HG03159 (cell line): ENCODE data around the gene NUP50.

Experiments used
- ATAC-seq: cut with Tn5 transposase; IDR thresholded peaks from one replicate; pipeline ENCODE4 v1.9.1; 2021; ENCODE audit warnings: mild to moderate bottlenecking, moderate library complexity; ENCODE audit not compliant: unreplicated experiment

NUP50 gene

DNA sequence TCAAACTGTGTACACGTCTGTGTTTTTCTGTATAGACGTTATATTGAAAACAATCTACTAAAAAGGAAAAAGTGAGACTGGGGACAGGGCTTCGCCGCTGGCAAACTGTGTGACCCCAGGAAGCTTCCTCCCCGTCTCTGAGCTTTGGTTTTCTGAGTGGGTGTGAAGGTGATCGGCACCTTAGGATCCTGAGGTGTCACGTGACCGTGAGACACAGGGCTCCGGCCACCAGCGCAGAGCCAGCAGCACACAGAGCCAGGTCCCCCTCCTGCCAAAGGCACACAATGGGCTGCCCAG, 44.9 kb downstream of the NUP50 start:
- ATAC-seq: no peak

DNA sequence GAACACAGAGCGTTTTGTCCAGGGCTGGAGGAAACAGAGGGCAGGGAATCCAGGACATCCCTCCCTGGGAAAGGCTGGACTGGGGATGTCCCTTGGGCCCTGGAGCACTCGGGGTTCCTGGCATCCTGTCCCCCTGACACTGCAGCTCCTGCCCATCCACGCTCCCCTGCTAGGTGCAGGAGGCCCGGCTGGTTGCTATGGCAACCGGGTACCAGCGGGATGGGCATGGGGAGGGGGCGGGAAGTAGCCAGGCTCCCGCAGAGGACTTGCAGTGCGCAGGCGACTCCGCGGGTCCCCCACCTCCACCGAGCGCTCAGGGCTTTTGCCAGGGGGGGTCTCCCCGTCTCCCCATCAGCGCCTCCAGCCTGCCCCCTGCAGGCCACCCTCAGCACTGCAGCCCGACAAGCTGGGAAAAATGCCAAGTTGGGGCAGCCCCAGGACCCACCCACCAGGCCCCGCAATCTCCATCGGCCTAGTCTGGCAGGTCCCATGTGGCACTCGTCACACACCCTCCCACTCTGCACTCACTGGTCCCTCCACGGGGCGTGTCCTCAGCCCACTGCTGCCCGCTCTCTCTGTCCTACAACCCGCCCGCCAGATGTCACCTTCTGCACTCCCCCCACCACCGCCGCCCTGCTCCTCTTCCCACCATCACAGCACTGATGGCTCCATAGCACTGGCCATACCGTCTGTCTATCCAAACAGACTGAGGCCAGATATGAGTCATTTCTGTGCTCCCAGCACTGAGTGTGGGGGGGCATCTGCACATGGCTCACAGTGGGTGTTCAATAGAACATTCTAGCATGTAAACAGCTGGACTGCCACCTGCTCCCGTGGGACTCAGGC, 45.5 kb downstream of the NUP50 start:
- no peak for ATAC-seq

DNA sequence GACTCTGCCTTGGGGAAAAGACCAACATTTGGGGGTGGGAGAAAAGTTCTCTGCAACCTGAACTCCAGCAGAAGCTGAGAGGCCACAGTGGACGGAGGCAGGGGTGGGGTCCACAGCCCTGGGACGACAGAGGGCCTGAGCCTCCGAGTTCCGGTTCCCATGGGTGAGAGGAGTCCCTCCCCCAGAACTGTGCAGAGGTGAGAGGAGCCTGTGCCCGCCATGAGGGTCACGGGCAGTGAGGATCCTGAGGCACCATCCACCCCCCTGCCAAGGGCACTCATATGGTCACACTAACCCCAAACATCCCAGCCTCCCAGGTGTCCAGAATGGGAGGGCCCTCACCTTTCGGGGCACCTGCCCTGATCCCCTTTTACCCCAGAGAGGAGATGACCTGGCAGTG, 46.4 kb downstream of the NUP50 start:
- no peak for ATAC-seq

DNA sequence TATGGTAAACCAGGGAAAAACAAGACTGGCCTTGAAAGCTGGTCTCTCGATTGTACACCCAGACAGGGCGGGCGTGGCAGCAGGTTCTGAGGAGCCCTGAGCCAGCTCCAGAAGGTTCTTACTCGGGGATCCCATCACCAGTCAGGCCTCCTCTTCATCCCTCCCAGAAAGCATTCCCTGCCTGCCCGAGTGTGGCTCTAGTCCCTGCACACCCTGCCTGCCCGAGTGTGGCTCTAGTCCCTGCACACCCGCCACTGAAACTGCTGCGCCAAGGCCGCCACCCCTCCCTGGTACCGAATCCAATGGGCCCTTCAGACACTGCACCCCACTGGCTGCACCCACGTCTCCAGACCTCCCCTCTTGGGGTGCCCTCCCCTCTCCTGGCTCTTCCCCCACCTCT, 46.9 kb downstream of the NUP50 start:
- no peak for ATAC-seq

DNA sequence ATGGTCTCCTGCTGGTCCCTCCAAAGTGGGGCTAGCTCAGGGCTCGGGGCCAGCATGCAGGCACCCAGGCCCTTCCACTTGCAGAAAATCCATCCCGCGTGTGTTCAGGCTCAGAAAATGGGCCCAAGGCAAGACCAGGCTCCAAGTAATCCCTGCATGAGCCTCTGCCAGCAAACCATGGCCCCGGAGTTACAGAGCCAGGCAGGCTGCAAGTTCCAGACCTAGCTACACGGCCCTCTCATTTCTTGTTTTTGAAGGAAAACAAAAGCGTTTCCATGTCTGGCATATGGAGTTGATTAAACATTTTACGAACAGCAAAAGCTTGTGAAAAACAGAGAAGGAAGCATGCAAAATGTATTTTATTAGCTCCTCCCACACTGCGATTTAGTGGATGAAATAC, 47.3 kb downstream of the NUP50 start:
- ATAC-seq: no peak

DNA sequence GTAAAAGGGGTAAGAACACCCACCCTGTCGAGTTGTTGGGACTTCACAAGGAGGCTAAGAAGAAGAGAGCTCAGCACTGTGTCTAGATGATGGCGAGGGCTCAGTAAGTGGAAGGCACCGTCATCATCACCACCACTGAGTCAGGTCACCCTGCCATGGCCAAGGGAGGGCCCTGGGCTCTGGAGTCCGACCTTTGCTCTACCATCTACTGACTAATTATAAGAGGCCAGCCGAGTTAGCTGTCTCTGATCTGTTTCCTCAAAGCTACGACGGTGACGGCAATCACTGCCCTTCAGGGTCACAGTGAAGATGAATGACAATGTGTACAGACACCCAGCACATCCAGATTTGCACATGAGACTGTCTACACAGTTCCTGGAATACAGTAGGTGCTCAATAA, 47.7 kb downstream of the NUP50 start:
- ATAC-seq: no peak

DNA sequence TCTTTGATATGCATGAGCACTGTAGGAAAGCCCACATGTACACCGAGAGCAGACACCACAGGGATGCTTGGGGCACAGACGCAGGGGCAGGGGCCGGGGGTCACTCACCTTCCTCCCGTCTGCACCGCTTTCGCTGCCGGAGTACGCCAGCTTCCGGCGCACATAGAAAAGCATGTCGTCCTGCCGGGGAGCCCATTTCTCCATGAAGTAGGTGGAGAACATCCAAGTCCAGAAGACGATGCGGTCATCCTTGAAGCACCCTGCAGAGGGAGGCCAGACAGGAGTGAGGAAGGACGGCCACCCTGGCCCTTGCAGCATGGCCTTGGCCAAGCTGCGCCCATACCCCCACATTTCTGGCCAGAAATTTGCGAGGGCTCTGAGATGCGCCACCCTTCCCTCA, 48.1 kb downstream of the NUP50 start:
- ATAC-seq: no peak

DNA sequence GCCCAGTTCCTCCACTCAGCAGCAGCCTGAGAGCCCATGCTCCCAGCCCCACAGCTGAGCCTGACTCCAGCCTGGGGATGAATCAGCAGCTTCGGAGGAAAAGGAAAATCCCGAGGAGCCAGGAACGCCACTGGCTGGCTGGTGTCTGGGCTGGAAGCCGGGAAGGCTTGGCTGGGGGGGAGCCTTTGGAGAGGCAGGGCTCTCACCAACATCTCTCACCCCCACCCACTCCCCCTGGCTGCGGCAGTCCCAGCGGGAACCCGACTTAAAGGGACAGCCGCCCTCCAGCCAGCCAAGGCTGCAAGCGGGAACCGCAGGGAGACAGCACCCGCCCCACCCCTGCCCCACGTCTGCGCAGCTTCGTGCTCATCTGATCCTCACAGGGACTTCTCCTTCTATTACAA, 48.6 kb downstream of the NUP50 start:
- no peak for ATAC-seq

DNA sequence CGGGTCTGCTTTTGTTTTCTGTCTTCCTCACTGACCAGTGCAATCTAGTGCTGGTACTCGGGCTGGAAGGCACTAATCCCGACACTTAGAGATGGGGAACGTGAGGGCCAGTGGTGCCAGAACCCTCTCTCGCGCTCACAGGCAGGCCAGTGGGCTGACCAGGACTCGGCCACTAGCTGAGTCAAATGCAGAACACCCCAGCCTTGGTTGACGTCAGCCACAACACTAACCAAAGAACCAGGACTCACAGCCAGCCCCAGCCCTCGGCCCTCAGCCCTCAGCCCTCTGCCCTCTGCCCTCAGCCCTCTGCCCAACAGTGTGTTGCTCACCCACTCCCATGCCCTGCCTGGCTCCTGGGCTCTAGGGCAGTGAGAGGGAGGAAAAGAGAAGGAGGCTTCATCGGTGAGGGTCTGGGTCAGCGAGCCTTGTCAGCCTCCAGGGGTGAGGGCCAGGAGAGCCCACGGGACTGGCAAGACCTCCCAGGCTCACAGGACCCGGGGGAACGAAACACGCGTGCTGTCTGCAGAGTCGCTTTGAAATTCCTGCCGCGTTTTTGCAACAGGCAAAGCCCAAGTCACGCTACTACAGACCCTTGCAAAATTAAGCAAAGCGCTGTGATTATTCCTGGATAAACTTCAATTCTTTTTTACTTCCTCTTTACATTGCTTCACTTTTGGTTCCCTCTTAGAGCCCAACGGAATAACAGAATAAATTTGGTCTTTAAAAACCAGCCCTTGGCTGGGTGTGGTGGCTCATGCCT, 49.4 kb downstream of the NUP50 start:
- no peak for ATAC-seq

DNA sequence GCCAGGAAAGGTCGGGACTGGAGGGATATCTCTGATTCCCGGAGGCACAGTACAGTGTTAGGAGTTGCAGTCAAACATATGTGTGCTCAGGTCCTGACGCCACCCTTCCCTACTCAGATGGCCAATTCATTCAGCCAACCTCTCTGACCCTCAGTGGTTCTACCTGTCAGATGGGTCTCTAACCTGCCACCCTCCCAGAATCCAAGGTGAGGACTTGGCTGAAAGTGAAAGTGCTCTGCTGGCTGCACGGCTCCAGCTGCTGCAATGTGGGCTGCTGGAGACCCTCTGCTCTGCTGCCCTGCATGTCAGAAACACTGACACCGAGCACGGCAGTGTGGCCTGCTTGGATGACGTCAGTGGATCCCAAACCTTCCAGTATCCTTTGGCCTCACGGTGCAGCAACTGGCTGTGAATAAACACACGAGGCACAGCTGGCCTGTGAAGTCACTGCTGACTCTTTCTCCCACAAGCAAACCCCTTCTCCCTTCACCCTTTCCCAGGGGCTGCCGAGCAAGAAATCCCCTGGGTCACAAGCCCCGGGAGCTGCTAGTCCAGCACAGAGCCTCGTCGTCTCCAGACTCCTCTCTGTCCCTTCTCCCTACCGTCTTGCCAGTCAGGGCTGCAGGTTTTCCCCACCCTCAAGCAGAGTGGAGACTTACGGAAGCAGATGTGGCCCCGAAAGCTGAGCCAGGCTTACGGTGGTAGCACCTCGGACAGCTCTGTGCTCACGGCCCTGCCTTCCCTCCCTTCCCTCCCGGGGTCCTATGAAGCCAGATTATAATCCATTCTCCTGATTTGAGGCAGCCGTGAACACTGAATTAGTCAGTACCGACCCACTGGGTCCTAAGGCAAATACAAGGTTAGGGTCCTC, 52.6 kb downstream of the NUP50 start:
- no peak for ATAC-seq

DNA sequence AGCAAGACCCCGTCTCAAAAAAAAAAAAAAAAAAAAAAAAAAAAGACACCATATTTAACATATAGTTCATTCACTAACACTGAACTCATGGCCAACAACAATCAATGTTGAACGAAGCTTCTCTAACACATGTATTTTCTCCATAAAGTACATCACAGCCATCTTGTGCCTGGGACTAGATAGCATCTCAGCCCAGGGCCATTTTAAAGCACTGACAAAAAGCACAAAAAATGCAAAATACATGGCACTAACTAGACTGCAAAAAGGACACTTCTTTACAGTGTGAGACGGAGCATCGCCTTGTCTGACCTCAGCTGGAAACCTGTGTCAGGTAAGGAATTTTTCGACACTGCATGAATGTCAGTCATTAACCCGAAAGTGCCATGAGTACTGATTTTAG, 53.6 kb downstream of the NUP50 start:
- no peak for ATAC-seq

DNA sequence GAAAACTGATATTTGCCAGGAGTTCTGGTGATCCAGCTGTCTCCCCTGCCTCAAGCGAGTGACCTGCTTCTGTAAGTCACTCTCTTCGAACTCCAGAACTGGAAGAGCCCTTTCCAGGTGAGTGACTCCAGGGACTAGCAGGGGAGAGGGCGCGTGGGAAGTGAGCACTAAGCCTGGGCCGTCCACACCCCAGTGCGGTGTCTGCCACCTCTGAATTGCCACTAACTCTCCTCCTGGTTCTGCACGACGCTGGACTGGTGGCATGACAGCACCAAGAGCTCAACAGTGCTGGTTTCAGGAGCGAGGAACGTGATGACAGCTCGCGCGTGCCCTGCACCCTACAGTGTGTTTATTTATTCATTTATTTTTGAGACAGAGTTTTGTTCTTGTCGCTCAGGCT, 54.1 kb downstream of the NUP50 start:
- no peak for ATAC-seq

DNA sequence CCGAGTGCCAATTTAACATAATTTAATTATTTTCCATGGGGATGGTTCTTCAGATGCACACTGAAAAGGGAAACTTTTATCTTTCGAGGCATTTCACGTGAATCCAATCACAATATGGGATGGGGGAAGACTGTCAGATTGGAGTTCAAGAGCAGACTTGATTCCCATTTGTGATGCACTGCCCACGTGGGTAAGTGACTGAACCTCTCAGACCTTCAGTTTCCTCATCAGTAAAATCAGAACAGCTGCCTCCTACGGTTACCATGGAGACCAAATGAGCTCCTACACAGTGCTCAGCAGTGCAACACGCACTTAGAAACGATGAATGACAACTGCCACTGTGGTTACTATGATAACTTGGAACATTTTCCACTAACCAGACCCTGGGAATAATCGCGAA, 55.3 kb downstream of the NUP50 start:
- ATAC-seq: no peak

DNA sequence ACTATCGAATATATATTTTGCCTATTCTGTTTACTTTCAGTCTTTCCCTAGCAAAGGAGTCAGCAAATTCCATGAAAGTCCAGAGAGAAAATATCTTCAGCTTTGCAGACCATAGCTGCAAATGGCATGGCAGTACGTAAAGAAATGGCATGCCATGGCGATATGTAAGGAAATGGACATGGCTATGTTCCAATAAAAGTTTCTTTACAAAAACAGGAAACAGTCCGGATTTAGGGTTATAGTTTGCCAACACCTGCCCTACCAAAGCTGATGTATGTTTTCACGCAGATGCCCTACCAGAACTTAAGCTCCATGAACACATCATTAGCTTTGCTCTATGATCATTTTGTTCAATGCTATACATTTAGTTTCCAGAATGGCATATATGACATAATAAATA, 57.5 kb downstream of the NUP50 start:
- ATAC-seq: no peak

DNA sequence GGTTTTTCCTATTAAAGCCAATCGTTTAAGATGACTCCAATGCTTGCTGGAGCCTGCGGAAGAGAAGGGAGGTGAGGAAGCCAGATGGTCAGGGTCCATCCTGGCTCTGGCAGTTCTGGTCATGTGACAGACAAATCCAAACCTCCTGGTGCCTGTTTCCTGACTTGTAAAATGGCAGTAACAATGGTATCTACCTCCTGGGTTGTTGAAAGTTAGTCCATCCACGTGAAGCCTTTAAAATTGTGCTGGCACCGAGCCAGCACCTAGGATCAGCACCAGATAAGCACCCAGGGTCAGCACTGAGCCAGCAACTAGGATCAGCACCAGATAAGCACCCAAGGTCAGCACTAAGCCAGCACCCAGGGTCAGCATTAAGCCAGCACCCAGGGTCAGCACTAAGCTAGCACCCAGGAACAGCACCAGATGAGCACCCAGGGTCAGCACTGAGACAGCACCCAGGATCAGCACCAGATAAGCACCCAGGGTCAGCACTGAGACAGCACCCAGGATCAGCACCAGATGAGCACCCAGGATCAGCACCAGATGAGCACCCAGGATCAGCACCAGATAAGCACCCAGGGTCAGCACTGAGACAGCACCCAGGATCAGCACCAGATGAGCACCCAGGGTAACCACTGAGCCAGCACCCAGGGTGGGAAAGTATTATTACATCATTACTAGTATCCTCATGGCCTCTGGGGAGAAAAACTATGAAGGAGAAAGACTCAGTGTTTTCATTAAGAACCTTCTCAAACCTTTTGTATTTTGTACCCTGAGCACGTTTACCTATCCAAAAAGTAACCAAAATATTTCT, 59.8 kb downstream of the NUP50 start:
- ATAC-seq: no peak

DNA sequence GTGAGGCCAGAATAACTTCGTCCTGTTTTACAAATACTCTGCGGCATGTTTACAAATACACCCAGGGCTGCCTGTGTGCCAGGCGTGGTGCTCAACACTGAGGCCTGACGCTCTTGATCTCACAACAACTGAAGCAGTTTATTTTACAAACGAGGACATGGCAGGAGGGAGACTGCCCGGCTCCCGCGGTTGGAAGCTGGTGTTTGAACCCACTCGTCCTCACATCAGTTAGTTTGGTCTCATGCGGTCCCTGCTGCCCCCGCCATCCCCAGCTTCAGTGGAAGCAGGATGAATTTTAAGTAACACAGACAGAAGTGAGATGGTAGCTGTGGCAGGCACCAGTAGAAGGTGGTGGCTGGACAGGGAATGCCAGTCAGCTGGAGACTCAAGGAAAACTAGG, 60.6 kb downstream of the NUP50 start:
- ATAC-seq: no peak

DNA sequence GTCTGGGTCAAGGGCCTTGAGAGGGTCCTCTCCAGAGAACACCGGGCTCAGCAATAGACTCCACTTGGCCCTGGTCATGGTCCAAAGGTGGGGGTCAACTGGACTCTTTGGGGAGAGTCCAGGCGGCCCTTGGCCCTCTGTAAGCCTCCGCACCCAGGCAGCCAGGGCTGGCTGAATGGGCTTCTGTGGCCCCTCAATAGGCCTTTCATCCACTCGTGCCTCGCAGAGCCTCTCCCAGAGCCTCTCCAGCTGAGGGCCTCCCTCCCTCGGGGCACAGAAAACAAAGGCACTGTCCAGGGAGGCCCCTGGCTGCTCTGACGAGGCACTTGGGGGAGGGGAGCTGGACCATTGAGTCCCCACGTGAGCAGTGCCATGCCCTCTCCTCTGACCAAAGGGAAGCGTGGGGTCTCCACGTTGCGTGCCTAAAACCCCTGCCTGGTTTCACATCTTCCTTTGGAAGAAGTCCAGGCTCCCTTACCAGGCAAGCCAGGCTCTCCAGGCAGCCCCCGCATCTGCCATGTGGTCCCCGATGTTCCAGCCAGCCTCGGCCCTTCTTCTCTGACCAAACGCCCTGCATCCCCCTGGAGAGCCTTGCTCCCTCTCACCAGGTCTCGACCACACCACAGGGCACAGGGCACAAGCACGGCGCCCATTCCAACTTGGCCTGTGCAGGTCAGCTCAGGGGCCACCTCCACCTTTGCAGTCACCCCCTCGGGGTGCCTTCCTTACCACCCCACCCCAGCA, 61.4 kb downstream of the NUP50 start:
- ATAC-seq: no peak

DNA sequence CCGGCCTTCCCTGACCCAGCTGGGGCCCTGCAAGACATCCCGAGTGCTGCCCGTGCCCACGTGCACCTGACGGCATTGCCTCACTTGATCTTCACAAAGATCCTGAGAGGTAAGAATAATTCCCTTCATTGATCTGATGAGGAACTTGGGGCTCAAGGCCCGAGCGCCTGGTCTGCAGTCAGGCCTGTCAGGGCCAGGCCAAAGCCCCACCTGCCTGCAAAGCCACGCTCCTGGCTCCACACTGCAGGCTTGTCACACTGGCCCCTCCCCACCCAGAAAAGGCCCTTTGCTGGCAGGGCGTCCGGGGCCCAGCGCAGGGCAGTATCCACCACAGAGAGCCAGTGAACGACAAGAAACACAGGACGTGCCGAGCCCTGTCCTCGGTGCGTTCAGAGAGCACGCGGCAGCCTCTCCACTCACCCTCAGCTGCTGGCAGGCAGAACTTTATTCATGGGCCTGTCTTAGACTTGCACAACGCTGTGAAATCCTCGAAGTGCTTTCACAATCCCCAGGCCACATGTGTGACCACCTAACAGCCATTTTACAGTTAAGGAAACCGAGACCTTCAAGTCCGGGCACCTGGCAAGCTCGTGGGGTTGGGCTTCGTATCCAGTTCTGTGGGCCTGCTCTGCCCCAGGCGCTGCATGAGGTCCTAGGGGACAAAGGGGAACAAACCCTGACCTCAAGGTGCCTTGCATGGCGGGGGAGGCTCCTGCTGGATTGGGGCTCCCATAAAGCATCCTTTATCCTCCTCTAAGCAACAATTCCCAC, 62.2 kb downstream of the NUP50 start:
- ATAC-seq: no peak

DNA sequence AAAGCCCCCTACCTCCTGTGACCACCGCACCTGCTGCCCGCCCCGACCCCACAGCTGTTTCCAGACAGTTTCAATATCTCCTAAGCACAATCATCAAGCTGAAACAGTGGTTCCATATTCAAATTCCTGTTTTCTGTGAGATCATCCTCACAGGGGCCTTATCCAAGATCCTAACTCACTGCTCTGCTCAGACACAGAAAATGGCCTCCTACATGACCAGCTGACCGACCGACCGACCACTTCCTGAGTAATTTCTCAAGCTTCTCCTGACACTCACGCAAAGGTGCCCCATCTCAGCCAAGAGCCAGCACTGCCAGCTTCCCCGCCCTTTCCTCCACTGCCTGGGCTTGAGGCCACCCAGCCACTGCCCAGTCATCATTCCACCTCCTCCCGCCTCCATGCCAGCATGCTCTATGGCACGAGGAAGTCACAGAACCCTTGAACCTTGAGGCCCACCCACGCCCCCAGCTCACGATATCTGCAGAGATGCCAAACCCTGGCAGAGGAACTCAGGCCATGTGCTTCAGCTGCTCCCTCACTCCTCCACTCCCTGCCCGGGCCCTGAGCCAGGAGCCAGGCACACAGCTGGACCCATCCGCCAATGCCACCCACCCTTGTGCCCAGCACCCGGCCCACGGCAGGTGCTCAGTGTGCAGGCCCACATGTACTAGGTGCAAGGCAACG, 62.9 kb downstream of the NUP50 start:
- no peak for ATAC-seq
